ENCODE data around the gene FAM118A.
"Not testable (repeated sequence)": the region's sequence is repeated elsewhere in the genome, so short reads cannot be mapped to it uniquely, and the experiment has no call there.

FAM118A gene

GRCh38 chr22:45284705-45285262 lies 24.9 kb upstream of the FAM118A start, which contains the start of gene UPK3A:
UPK3A (plus strand) TSS chr22:45284949; CDS start chr22:45285014, 65 bp downstream.
- DNase-seq, result peak; percentile 15

- DNase-seq, result no peak
Observed at GRCh38 chr22:45285263-45286058, 24.3 kb upstream of the FAM118A start.

GRCh38 chr22:45286854-45287551 lies 22.7 kb upstream of the FAM118A start:
- DNase-seq, result no peak

- DNase-seq, result peak; percentile 90
Observed at GRCh38 chr22:45290410-45290936, 19.3 kb upstream of the FAM118A start.

GRCh38 chr22:45291061-45291930 lies 18.4 kb upstream of the FAM118A start:
- no peak for DNase-seq

- DNase-seq, result peak; percentile 86
Observed at GRCh38 chr22:45291931-45292290, 17.8 kb upstream of the FAM118A start.

GRCh38 chr22:45292731-45293442 lies 16.8 kb upstream of the FAM118A start:
- peak; percentile 85 for DNase-seq

- no peak for DNase-seq
Observed at GRCh38 chr22:45294030-45294429, 15.7 kb upstream of the FAM118A start.

GRCh38 chr22:45295004-45295403 lies 14.7 kb upstream of the FAM118A start:
- not testable (repeated sequence) for DNase-seq

GRCh38 chr22:45295492-45295891 lies 14.2 kb upstream of the FAM118A start:
- DNase-seq, result no peak

GRCh38 chr22:45296628-45297297 lies 13.0 kb upstream of the FAM118A start:
- peak; percentile 29 for DNase-seq

GRCh38 chr22:45298934-45299505 lies 10.7 kb upstream of the FAM118A start:
- no peak for DNase-seq

GRCh38 chr22:45302751-45303150 lies 7.0 kb upstream of the FAM118A start:
- DNase-seq, result peak; percentile 17

GRCh38 chr22:45303181-45303580 lies 6.6 kb upstream of the FAM118A start:
- no peak for DNase-seq

GRCh38 chr22:45304971-45305370 lies 4.8 kb upstream of the FAM118A start:
- no peak for DNase-seq

GRCh38 chr22:45305456-45306075 lies 4.2 kb upstream of the FAM118A start:
- DNase-seq, result no peak

GRCh38 chr22:45306139-45306538 lies 3.6 kb upstream of the FAM118A start:
- no peak for DNase-seq

- DNase-seq, result no peak
Observed at GRCh38 chr22:45308391-45308956, 1.3 kb upstream of the FAM118A start.

GRCh38 chr22:45308957-45309421 lies 745 bp upstream of the FAM118A start:
- DNase-seq, result peak; percentile 19
